GM21526 (cell line): Measurements from ENCODE around the gene TGFBR2.

ENCODE experiments used
- ATAC-seq: cut with Tn5 transposase; IDR thresholded peaks from one replicate; pipeline ENCODE4 v1.9.1; 2021; ENCODE audit warnings: moderate library complexity; ENCODE audit not compliant: unreplicated experiment, low FRiP score

TGFBR2 gene

DNA sequence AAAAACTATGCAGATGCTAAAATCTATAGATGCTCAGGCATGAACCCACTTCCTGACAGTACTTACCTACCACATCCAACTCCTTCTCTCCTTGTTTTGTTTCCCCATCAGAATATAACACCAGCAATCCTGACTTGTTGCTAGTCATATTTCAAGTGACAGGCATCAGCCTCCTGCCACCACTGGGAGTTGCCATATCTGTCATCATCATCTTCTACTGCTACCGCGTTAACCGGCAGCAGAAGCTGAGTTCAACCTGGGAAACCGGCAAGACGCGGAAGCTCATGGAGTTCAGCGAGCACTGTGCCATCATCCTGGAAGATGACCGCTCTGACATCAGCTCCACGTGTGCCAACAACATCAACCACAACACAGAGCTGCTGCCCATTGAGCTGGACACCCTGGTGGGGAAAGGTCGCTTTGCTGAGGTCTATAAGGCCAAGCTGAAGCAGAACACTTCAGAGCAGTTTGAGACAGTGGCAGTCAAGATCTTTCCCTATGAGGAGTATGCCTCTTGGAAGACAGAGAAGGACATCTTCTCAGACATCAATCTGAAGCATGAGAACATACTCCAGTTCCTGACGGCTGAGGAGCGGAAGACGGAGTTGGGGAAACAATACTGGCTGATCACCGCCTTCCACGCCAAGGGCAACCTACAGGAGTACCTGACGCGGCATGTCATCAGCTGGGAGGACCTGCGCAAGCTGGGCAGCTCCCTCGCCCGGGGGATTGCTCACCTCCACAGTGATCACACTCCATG lies 65.3 kb downstream of the TGFBR2 start:
- ATAC-seq, result no peak

DNA sequence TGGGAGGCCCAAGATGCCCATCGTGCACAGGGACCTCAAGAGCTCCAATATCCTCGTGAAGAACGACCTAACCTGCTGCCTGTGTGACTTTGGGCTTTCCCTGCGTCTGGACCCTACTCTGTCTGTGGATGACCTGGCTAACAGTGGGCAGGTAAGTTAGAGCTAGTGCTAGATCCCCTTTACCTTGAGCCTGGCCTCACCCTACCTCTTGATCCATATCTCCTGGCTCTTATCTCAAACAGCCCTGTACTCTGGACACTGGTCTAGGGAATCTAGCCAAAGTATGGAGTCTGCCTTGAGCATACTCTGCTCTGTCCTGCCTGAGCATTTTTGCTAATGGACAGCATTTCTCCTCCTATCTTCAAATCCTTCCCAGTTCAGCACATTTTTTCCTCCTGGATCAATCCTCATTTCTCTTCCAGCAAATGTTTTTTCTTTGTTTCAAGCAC lies 65.9 kb downstream of the TGFBR2 start:
- ATAC-seq, result no peak

GRCh38 chr3:30672959-30673358 lies 66.6 kb downstream of the TGFBR2 start:
- no peak for ATAC-seq

DNA sequence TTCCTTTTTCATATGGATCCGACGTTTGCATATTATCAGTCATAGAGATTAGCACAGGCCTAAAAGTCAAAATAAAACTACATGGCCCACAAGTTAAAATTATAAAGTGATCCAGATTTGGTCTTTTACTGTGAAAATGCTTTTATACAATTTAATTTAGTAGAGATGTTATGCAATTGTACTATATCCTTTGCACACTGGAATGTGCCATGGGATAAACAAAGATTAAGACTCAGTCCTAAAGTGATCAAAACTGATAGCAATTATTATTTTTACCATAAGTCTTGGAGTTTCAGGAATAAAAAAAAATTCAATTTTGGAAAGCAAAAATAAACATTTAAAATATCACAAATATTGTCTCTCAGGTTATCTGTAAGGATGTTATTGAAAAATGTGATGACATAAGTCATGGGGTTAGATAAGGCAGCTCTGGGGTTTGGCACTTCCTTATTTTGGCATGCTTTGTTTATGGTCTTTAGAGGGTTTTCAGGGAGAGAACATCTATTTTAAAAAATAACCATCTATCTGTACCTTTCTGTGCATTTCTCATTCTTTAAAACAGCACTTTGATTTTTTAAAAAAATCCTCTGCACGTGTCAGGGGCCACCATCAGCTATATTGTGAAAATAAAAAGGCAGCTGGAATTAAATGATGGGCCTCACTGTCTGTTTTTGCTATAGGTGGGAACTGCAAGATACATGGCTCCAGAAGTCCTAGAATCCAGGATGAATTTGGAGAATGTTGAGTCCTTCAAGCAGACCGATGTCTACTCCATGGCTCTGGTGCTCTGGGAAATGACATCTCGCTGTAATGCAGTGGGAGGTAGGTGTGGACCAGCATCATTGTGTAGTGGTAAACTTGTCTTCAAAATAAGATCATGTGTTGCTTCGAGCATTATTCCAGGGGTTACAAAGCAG lies 67.3 kb downstream of the TGFBR2 start:
- no peak for ATAC-seq

GRCh38 chr3:30675006-30675405 lies 68.6 kb downstream of the TGFBR2 start:
- ATAC-seq, result no peak

DNA sequence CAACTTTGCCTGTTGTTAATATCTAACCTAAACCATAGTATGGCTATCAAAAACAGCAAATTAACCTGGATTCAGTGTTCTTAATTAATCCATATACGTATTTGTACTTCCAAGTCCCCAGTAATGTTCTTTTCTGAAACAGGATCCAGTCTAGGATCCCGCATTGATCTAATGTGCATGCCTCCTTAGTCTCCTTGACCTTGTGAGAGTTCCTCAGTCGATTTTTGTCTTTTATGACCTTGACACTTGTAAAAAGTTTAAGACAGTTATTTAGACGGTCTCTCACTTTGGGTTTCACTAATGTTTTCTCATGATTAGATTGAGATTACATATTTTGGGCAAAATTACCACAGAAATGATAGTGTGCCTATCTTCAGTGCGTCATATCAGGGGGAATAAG lies 69.4 kb downstream of the TGFBR2 start:
- ATAC-seq, result no peak

- no peak for ATAC-seq
Measured at GRCh38 chr3:30676424-30677346, 70.3 kb downstream of the TGFBR2 start.

- no peak for ATAC-seq
Measured at GRCh38 chr3:30677347-30677685, 70.9 kb downstream of the TGFBR2 start.

- ATAC-seq, result no peak
Measured at GRCh38 chr3:30679045-30679444, 72.6 kb downstream of the TGFBR2 start.

- ATAC-seq, result no peak
Measured at GRCh38 chr3:30680789-30681648, 74.6 kb downstream of the TGFBR2 start.

DNA sequence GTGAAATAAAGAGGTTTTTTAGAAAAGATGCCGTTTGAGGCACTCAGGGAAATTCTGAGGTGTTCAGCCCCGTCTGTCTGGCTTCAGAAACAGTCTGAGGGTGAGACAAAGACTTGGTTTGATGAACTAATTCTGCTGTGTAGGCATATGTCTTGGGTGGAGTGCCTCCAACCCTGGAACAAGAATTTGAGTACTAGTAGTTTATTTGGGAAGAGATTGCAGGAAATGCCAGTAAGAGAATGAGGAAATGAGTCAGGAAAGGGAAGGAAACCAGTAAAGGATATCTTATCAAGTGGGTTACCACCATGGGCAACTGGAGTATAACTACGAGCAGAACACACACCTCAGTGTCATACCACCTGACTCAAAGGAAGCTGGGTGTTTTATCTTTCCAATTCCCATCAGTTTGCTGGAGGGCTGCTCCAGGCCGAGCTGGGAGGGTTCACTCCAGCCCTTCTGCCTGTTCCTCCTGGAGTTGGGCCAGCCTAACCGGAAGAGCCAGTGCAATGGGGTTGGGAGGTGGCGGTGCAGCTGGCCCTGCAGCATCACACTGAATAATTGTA lies 75.3 kb downstream of the TGFBR2 start:
- no peak for ATAC-seq

GRCh38 chr3:30682434-30683155 lies 76.2 kb downstream of the TGFBR2 start:
- no peak for ATAC-seq

- ATAC-seq, result no peak
Measured at GRCh38 chr3:30683769-30684168, 77.4 kb downstream of the TGFBR2 start.

GRCh38 chr3:30684356-30684755 lies 78.0 kb downstream of the TGFBR2 start:
- no peak for ATAC-seq

DNA sequence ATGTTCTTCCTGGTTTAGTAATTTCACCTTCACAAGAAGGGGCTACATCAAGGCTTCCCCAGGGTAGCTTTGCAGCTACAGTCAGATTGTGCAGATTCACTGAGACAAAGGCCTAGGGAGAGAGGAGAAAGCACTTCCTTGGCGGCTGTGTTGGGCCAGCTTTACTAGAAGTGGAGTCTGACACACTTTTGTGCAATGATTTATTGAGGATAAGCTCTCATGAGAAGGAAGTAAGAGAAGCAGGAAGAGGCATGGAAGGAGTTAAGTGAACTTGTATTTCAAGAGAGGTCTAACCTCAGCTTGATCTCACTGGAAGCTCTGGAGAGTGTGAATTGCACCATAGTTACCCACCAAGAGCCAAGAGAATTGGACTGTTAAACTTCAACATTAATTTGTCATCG lies 78.9 kb downstream of the TGFBR2 start:
- ATAC-seq, result no peak

- no peak for ATAC-seq
Measured at GRCh38 chr3:30686176-30686575, 79.8 kb downstream of the TGFBR2 start.

GRCh38 chr3:30686799-30687198 lies 80.4 kb downstream of the TGFBR2 start:
- ATAC-seq, result no peak

- no peak for ATAC-seq
Measured at GRCh38 chr3:30687930-30688570, 81.6 kb downstream of the TGFBR2 start.
